Activated CD8-positive, alpha-beta T cell treated with anti-CD3 and anti-CD28 coated beads for 36 hours (primary cell): ENCODE results near the gene EEF2K. TPM values are rescaled to one million over a fixed set of nuclear protein-coding genes. Genes with fewer than 3 reads are reported as not detected.
A peak's percentile ranks its signal among the peaks of the same experiment; 100 is the strongest.

Source experiments
- ATAC-seq: fragments of 200-7000 bp; cut with Tn5 transposase; one replicate; pipeline ENCODE4 v1.10.0; 2021; ENCODE audit warnings: mild to moderate bottlenecking, moderate library complexity
- CTCF ChIA-PET: fragments of 350-600 bp; sonication (Branson Sonifier 250); formaldehyde crosslinking; loops from one replicate; lab custom pipeline; 2021; ENCODE audit warnings: antibody characterized with exemption; lab: Charles Lee
- POLR2A ChIA-PET: fragments of 350-600 bp; sonication (Branson Sonifier 250); formaldehyde crosslinking; loops from one replicate; lab custom pipeline; 2021; ENCODE audit warnings: antibody characterized with exemption; lab: Charles Lee
- DNase-seq: peaks from one replicate; pipeline ENCODE4 v3.0.0-alpha.2; 2020
- H3K27ac Mint-ChIP-seq: one replicate; pipeline ENCODE4 v1.8.0; 2021; ENCODE audit warnings: mild to moderate bottlenecking, mixed read lengths
- H3K27me3 Mint-ChIP-seq: one replicate; pipeline ENCODE4 v1.8.0; 2021; ENCODE audit warnings: mixed read lengths
- H3K36me3 Mint-ChIP-seq: one replicate; pipeline ENCODE4 v1.8.0; 2021; ENCODE audit warnings: low read depth, mixed read lengths
- H3K4me1 Mint-ChIP-seq: one replicate; pipeline ENCODE4 v1.8.0; 2021; ENCODE audit warnings: low read depth, mixed read lengths
- H3K4me3 Mint-ChIP-seq: one replicate; pipeline ENCODE4 v1.8.0; 2021; ENCODE audit warnings: mild to moderate bottlenecking, moderate library complexity, mixed read lengths
- H3K9me3 Mint-ChIP-seq: one replicate; pipeline ENCODE4 v1.8.0; 2021; ENCODE audit warnings: mixed read lengths
- CTCF ChIP-seq: fragments of 200-600 bp; IDR thresholded peaks from one replicate; pipeline ENCODE4 v1.8.0; 2022; ENCODE audit warnings: antibody characterized with exemption, mild to moderate bottlenecking
- intact Hi-C: fragments of 100-400 bp; cut with micrococcal nuclease; formaldehyde crosslinking; loops from one replicate; pipeline ENCODE4 v1.10.0; 2022
- total RNA-seq, 2 experiments: library from RNA; stranded (reverse); gene quantifications; one replicate each; pipeline ENCODE4 v1.2.3, GENCODE V29; 2021

The EEF2K gene
- total RNA-seq, 2 experiments from 2014 or later: 28.6 to 31.2 TPM

DNA sequence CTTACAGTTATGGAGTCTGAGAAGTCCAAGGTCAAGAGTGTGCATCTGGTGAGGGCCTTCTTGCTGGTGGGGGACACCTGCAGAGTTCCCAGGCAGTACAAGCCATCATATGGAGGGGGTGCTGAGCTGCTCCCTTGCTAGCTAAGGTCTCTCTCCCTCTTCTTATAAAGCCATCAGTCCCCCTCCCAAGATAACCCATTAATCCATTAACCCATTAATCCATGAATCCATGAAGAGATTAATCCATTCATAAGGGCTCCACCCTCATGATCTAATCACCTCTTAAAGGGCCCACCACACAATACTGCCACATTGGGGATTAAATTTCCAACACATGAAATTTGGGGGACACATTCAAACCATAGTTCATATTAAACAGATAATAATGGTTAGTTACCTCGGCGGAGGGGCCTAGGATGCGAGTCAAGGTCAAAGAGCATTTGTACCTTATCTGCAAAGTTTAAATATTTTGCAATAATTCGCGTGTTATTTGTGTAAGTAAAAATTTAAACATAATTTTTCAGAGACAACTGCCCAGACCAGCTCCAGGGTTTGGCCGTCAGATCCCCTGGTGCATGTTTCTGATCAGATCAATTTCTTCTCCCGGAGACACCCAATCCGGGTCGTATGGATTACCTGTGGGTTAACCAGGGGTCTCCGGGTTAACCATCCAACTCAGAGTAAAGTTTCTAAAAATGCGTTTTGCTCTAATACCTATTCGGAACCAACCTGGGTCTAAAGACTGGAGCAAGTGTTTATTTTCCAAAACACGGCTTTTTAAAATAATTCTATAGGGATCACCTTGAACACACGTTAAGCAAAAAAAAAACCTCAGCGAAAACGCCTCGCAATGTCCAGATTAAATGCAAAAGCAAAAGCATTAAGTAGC, 90.4 kb downstream of the EEF2K start:
- TF ChIP-seq CTCF: no peak
- H3K4me3 Mint-ChIP-seq: peak overlapping the region; percentile 90
- no peaks in the 10 kb centered on the region for H3K27me3 Mint-ChIP-seq
- intact Hi-C loops: loop anchor here (2.0 to 5.0 kb wide), 2 partner anchors 61 to 102 kb away; no protein-coding TSS in a partner anchor
- CTCF ChIA-PET: interaction anchor here (0.7 to 5.5 kb wide), 16 partner anchors 9 to 295 kb away, joined by 3 to 40 read pairs (median 4); partner anchors contain the start of gene EEF2K
- H3K9me3 Mint-ChIP-seq: no peaks in the 10 kb centered on the region
- H3K27ac Mint-ChIP-seq: peak overlapping the region; percentile 96
- peaks cover 33% of the 10 kb centered on the region for H3K4me1 Mint-ChIP-seq
- H3K36me3 Mint-ChIP-seq: peaks cover 25% of the 10 kb centered on the region
- POLR2A ChIA-PET: interaction anchor here (0.6 to 3.8 kb wide), 8 partner anchors 27 to 168 kb away, joined by 3 to 35 read pairs (median 4); partner anchors contain the start of gene EEF2K
- no peak for ATAC-seq
- DNase-seq: no peak

- peak; percentile 79 for TF ChIP-seq CTCF
- CTCF ChIA-PET: interaction anchor here (0.7 to 5.5 kb wide), 17 partner anchors 10 to 296 kb away, joined by 3 to 40 read pairs (median 4); partner anchors contain the start of gene EEF2K
- Mint-ChIP-seq H3K27me3 (no peaks in the 10 kb centered on the region), H3K36me3 (peaks cover 29% of the 10 kb centered on the region), H3K27ac (peak within 1 kb of the TSS; percentile 96), H3K4me1 (peaks cover 33% of the 10 kb centered on the region), H3K4me3 (peak within 1 kb of the TSS; percentile 90), H3K9me3 (no peaks in the 10 kb centered on the region)
- ATAC-seq (peak; percentile 91), DNase-seq (peak; percentile 100)
- intact Hi-C loops: loop anchor here (2.0 to 5.0 kb wide), 2 partner anchors 60 to 102 kb away; no protein-coding TSS in a partner anchor
- POLR2A ChIA-PET: interaction anchor here (0.6 to 3.8 kb wide), 15 partner anchors 12 to 346 kb away, joined by 3 to 35 read pairs (median 3); partner anchors contain the start of gene EEF2K
Measured at GRCh38 chr16:22297114-22297870, 91.2 kb downstream of the EEF2K start, which contains the start of gene POLR3E. POLR3E (plus strand) TSS chr16:22297409; CDS start chr16:22302969, 5,560 bp downstream.

DNA sequence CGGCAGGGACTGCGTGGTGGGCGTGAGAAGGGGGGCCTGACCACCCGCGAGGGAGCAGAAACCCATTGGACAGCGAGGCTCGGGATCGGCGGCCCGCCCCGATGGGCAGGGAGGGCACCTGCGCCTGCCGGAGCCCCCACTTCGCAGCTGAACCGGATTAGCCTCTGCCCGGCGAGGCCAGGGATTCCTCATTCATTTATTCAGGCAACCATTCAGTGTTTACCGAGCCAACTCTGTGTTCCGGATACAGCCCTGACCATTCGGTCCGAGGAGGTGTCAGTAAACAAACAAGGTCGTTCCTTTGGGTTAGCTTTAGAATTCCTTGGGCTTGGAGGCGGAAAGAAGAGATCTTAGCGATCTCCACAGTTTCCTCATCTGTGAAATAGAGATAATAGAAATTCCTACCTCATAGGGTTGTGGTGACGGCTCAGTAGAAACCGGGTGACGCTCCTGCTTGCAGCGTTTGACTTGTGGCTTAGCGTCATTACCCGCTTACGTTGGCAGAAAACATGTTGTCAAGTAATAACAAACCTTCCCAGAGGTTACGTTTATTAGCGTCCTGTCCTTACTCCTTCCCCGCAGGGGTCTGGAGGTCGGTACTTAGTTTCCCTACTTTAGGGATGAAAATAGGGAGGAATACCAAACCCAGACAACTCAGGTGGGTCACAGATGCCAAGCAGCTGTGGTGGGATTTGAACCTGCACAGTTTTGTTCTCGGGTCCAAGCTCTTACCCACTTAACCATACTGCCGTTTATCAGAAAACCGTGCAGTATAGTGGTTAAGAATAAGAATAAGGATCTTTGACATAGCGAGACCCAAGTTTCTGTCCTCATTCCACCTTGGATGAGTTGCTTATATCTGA, 92.0 kb downstream of the EEF2K start:
- peak overlapping the region; percentile 90 for H3K4me3 Mint-ChIP-seq
- DNase-seq (peak; percentile 88), ATAC-seq (peak; percentile 58)
- H3K4me1 Mint-ChIP-seq: peaks cover 34% of the 10 kb centered on the region
- ChIA-PET CTCF (interaction anchor here (1.4 to 5.5 kb wide), 6 partner anchors 11 to 107 kb away, joined by 3 to 40 read pairs (median 10); partner anchors contain the start of gene EEF2K), POLR2A (interaction anchor here (0.6 to 3.8 kb wide), 18 partner anchors 11 to 347 kb away, joined by 3 to 35 read pairs (median 3); partner anchors contain the start of gene EEF2K)
- intact Hi-C loops: loop anchor here (2.0 to 5.0 kb wide), 2 partner anchors 59 to 103 kb away; no protein-coding TSS in a partner anchor
- no peaks in the 10 kb centered on the region for H3K9me3 Mint-ChIP-seq
- H3K27ac Mint-ChIP-seq: peak overlapping the region; percentile 96
- H3K36me3 Mint-ChIP-seq: peaks cover 31% of the 10 kb centered on the region
- TF ChIP-seq CTCF: no peak
- H3K27me3 Mint-ChIP-seq: no peaks in the 10 kb centered on the region

DNA sequence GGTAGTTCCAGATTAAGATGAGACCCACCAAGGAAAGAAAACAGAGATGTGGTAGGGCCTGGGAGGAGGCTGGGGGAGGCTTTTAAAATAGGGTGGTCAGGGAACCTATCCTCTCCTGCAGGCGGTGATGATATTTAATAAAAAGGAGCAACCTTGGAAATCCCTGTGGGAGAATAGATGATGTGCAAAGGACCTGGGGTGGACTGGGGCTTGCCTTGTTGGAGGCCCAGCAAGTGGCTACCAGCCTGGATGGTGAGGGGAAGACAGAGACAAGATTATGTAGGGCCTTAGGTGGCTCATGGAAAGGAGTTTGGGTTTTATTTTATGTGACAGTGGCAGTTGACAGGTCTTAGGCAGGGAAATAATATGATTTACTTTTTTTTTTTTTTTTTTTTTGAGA, 93.0 kb downstream of the EEF2K start:
- no peak for ATAC-seq
- Mint-ChIP-seq H3K4me1 (peaks cover 38% of the 10 kb centered on the region), H3K4me3 (peak overlapping the region; percentile 90), H3K9me3 (no peaks in the 10 kb centered on the region), H3K27me3 (no peaks in the 10 kb centered on the region), H3K27ac (peak overlapping the region; percentile 96), H3K36me3 (peaks cover 36% of the 10 kb centered on the region)
- DNase-seq: no peak
- ChIA-PET POLR2A (interaction anchor here (0.9 to 3.8 kb wide), 9 partner anchors 10 to 107 kb away, joined by 3 to 35 read pairs (median 5); partner anchors contain the start of gene EEF2K), CTCF (interaction anchor here (1.4 to 5.5 kb wide), 5 partner anchors 31 to 104 kb away, joined by 3 to 40 read pairs (median 5); partner anchors contain the start of gene EEF2K)
- TF ChIP-seq CTCF: no peak
- intact Hi-C loops: loop anchor here (5.0 kb wide), 1 partner anchor 58 kb away; no protein-coding TSS in a partner anchor
